ENCODE data around the gene SPINT1.

SPINT1 gene

DNA sequence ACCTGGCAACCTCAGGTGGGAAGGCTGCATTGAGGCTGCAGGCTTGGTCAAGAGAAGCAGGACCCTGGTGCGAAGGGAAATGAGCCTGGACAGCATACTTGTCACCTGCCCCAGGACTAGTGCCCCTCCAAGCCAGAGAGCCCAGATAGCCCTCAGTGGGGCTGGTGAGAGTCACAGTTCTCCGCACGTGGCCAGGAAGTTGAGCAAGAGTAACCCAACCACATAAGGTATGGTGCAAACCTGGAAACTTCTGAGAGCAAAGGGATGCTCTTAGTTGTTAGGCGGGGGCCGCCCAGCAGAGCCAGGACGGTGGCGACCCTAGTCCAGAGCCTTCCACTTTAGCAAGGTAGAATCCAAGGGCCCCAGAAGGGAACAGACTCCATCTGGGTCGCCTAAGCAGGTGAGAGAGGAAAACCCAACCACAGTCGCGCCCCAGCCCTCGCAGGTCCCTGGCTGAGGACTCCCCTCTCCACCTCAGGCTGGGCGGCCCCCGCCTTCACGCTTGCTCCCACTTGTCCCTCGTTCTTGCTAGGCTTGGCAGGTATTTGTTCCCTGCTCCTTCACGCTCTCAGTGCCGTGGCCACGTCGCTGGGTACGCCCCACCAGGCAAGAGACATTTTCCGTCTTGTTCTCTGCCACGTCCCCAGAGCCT lies 49.3 kb downstream of the SPINT1 start:
- DNase-seq (ENCODE audit: low read depth, low spot score), result no peak

DNA sequence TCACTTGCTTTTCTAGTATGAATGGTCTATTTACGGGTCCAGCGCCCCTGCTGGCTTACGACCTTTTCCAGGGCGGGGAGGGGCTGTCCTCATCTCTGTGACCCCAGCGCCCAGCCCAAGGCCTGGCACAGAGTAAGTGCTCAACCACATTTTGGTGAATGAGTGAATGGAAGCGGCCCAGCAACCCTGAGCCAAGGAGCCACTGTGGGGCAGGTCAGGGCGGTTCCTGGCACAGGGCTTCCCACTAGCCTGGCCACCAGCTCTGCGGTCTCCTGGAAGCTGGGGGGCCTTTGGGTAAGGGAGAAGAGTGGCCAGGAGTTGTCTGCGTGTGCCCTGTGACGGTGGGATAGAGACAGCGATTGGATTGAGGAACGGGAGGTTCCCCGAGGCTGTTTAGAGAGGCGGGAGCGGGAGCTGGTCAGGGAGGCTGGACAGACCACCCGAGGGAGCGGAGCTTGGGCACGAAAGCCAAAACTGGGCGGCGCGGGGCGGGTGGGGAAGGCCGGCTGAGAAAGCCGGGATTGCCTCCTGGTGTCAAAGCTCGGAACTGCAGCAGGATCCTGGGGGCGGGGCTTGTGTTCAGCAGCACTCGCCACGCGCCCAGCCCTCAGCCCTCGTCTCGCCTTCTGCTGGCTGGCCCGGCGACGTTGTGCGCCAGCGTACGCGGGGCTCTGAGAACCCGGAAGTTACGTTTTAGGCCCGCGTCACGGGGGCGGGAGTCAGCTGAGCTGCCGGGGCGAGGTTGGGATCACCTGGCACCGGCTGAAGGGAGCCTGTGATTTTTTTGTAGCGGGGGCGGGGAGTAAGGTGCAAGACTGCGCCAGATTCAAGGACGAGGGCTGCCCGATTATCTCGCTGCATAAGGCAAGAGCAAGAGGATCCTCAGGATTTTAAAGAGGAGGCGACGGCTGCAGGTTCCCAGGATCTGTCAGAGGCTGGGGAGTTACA lies 50.2 kb downstream of the SPINT1 start, which contains the start of gene VPS18:
TSS of gene VPS18 (plus strand) at position 718 of the 948 bp plus-strand sequence. CDS start 319 bp downstream, outside the sequence.
- peak; percentile 98 for DNase-seq (ENCODE audit: low read depth, low spot score)

DNA sequence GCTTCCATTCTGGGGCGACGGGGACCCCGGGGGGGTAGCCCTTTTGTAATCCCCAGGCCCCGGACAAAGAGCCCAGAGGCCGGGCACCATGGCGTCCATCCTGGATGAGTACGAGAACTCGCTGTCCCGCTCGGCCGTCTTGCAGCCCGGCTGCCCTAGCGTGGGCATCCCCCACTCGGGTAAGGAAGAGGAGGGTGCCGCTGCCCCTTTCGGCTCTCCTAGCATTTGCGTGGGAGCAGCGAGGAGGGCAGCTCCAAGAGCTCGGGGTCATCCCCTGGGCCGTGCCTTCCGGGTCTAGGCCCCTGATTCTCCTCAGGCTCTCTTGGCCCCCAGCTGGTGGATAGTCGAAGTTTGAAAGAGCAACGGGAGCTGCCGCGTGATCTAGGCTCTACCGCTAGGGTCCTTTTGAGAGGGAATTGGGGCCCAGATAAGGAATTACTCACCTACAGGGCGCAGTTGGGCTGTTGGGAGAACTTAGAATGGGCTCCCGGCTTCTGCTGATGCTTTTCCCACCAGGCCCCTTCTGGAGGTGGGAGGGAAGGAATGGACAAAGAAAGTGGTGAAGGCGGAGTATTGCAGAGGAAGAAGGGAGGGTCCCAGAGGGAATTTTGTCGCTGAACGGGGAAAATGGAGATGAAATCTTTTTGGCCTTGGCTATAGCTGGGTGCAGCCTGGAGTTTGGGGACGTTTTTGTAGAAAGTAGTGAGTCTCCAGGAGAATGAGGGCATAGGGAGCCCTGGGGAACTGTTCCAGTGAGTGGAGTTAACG lies 51.0 kb downstream of the SPINT1 start:
- peak; percentile 43 for DNase-seq (ENCODE audit: low read depth, low spot score)

DNA sequence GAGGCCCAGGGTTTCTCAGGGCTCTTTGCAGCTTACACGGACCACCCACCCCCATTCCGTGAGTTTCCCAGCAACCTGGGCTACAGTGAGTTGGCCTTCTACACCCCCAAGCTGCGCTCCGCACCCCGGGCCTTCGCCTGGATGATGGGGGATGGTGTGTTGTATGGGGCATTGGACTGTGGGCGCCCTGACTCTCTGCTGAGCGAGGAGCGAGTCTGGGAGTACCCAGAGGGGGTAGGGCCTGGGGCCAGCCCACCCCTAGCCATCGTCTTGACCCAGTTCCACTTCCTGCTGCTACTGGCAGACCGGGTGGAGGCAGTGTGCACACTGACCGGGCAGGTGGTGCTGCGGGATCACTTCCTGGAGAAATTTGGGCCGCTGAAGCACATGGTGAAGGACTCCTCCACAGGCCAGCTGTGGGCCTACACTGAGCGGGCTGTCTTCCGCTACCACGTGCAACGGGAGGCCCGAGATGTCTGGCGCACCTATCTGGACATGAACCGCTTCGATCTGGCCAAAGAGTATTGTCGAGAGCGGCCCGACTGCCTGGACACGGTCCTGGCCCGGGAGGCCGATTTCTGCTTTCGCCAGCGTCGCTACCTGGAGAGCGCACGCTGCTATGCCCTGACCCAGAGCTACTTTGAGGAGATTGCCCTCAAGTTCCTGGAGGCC lies 55.8 kb downstream of the SPINT1 start:
- no peak for DNase-seq (ENCODE audit: low read depth, low spot score)

DNA sequence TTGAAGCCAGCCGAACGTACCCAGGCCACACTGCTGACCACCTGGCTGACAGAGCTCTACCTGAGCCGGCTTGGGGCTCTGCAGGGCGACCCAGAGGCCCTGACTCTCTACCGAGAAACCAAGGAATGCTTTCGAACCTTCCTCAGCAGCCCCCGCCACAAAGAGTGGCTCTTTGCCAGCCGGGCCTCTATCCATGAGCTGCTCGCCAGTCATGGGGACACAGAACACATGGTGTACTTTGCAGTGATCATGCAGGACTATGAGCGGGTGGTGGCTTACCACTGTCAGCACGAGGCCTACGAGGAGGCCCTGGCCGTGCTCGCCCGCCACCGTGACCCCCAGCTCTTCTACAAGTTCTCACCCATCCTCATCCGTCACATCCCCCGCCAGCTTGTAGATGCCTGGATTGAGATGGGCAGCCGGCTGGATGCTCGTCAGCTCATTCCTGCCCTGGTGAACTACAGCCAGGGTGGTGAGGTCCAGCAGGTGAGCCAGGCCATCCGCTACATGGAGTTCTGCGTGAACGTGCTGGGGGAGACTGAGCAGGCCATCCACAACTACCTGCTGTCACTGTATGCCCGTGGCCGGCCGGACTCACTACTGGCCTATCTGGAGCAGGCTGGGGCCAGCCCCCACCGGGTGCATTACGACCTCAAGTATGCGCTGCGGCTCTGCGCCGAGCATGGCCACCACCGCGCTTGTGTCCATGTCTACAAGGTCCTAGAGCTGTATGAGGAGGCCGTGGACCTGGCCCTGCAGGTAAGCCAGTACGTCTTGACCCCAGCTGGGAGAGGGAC lies 56.6 kb downstream of the SPINT1 start:
- DNase-seq (ENCODE audit: low read depth, low spot score), result no peak

DNA sequence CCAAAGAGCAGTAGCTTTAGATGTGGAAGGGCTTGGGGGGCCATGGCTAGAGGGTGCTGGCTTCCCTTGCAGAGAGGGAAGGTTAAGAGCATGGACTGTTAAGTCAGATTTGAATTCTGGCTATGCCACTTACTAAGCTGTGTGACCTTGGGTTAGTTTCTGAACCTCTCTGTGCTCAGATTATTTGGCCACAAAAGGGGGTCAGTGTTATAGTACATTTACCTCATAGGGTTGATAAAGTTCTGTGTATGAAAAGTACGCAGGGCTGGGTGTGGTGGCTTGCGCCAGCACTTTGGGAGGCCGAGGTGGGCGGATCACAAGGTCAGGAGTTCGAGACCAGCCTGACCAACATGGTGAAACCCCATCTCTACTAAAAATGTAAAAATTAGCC lies 57.2 kb downstream of the SPINT1 start:
- no peak for DNase-seq (ENCODE audit: low read depth, low spot score)

DNA sequence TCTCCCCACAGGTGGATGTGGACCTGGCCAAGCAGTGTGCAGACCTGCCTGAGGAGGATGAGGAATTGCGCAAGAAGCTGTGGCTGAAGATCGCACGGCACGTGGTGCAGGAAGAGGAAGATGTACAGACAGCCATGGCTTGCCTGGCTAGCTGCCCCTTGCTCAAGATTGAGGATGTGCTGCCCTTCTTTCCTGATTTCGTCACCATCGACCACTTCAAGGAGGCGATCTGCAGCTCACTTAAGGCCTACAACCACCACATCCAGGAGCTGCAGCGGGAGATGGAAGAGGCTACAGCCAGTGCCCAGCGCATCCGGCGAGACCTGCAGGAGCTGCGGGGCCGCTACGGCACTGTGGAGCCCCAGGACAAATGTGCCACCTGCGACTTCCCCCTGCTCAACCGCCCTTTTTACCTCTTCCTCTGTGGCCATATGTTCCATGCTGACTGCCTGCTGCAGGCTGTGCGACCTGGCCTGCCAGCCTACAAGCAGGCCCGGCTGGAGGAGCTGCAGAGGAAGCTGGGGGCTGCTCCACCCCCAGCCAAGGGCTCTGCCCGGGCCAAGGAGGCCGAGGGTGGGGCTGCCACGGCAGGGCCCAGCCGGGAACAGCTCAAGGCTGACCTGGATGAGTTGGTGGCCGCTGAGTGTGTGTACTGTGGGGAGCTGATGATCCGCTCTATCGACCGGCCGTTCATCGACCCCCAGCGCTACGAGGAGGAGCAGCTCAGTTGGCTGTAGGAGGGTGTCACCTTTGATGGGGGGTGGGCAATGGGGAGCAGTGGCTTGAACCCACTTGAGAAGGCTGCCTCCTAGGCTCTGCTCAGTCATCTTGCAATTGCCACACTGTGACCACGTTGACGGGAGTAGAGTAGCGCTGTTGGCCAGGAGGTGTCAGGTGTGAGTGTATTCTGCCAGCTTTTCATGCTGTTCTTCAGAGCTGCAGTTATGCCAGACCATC lies 59.0 kb downstream of the SPINT1 start:
- no peak for DNase-seq (ENCODE audit: low read depth, low spot score)

DNA sequence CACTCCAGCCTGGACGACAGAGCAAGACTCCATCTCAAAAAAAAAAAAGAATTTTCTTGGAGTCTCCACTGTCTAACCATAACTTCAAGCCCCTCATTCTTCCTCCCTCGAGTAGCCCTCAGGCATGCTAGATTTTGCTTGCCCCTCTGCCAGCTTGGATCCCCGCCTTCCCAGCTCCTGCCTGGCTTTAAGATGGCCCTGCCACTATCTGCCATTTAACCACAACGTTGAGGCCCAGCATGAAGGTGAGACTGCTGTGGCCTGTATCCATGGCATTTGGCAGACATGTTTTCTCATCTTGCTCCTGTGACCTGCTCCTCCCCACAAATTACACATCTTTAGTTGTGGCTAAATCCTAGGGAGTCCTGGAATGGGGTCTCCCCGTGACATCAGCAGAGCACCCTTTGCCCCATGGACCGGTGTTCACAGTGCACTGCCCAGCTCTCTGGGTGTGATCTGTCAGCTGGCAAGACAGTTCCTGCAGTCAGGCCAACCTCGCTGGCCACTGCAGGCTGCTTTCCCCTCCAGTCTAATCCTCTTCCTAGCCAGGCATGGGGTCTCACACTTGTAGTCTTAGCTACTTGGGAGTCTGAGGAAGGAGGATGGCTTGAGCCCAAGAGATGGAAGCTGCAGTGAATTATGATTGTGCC lies 60.8 kb downstream of the SPINT1 start:
- no peak for DNase-seq (ENCODE audit: low read depth, low spot score)

DNA sequence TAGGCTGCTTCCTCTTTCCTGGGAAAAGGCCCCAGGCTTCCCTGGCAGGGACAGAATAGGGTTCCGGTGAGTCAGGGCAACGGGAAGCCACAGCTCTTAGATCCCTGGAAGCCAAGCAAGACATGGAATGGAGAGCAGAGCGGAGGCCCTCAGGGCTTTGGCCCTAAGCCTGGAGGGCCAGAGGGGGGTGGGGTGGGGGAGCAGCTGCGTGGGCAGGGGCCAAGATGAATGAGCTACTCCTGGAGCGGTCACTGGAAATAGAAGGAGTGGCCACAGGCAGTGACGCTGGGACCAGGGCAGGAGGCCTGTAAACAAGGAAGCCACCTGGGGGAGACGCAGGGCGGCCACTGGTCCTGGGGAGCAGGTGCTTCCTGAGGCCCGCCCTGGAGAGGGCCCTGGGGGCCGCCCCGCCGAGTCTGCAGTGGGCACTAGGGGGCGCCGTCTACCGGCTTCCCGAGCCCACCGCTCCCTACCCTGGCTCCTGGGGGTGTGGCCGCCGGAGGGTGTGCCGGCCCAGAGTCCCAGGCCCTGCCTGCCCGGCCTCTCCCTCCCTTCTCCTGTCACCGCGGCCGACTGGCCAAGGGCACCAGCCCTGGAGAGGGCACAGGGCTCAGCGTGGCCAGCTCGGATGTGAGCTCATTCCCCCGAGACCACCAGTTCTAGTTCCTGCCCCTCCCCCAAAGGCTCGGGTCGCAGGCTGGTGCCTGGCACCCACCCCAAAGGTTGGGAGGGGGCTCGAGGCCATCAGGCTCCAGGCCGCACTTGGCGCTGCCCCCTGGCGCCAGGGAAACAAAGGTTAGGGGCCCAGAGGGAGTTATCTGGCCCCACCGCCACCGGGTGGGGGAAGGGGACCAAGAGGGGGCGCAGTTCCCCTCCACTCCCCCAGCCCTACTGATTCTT lies 62.5 kb downstream of the SPINT1 start:
- peak; percentile 69 for DNase-seq (ENCODE audit: low read depth, low spot score)

DNA sequence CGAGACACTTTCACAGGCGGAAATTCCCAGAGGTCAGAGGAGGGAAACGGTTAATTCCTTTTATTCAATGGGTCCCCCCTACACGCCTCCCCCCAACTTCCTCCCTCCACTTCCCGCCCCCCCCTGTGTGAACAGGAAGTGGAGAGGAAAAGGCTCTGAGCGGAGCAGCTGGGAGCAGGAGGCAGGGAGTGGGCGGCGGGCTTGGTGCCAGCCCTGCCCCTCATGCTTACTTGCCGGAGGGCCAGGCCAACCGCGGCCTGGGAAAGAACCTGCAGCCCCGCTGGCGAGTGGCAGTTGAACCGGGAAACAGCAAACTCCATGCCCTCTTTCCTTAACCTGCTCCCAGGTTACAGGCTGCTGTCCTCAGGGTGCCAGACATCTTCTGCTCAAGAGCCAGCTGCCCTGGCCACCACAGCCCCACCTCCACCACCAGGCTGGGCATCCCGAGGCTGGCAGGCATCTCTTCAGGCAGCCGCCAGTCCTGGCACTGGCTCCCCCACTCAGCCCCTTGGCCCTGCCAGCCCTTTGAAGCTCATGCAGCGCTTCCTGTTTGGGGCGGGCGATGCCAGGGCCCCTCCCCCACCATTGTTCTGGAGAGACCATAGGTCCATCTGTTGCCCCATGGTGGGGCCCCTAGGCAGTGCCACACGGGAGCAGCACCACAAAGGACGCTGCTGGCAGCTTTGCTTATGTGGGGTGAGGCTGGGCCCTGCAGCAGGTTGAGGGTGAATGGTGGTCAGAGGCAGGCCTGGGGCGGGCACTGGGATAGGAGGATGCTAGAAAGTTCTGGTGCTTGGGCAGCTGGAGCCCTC lies 63.3 kb downstream of the SPINT1 start:
- no peak for DNase-seq (ENCODE audit: low read depth, low spot score)

All from activated naive CD8-positive, alpha-beta T cell treated with anti-CD3 and anti-CD28 coated beads, Interleukin-2, amount 50 U/mL, for 16 hours (primary cell).